A549 (cell line): Measurements from ENCODE around the gene CDH1. TPM values are rescaled to one million over a fixed set of nuclear protein-coding genes. Genes with fewer than 3 reads are reported as not detected.

ENCODE experiments used
- ATAC-seq, 2 experiments: fragments of 200-7000 bp in 1 of 2; fragments of >200 bp in 1 of 2; cut with Nextera tagmentation in 1 of 2; cut with Tn5 transposase in 1 of 2; 3 replicates each; pipeline versions ENCODE4 v1.8.0 to v1.9.1; 2018 to 2020; ENCODE audit warnings: mild to moderate bottlenecking in 1 of 2, moderate library complexity in 1 of 2
- CTCF ChIA-PET: fragments of 300-600 bp; sonication (Branson Sonifier 250); formaldehyde crosslinking; extraction: SDS; loops from one replicate; lab custom pipeline; 2021; ENCODE audit warnings: antibody characterized with exemption, inconsistent platforms; lab: Yijun Ruan, JAX
- POLR2A ChIA-PET: fragments of 350-600 bp; formaldehyde crosslinking; extraction: SDS; loops from one replicate; lab custom pipeline; 2021; ENCODE audit warnings: antibody characterized with exemption, inconsistent platforms; lab: Yijun Ruan, JAX
- DNase-seq, 2 experiments: peaks; one replicate each; pipeline versions ENCODE4 v3.0.0 to v3.0.0-alpha.2; 2011 to 2016; ENCODE audit warnings: low read depth in 1 of 2, low spot score in 1 of 2
- FAIRE-seq: peaks from 2 replicates; lab custom pipeline; 2011; peaks lifted over from hg19 to GRCh38; lab: Jason Lieb, UNC
- H3K27ac ChIP-seq, 2 experiments: fragments of >200 bp; sonication (Bioruptor Twin); formaldehyde crosslinking; 3 replicates each; pipeline ENCODE4 v1.5.1; 2016 to 2017
- H3K4me1 ChIP-seq: fragments of >200 bp; sonication (Bioruptor Twin); formaldehyde crosslinking; 3 replicates; pipeline ENCODE4 v1.6.1; 2016
- H3K4me2 ChIP-seq: fragments of >200 bp; sonication (Bioruptor Twin); formaldehyde crosslinking; 3 replicates; pipeline ENCODE4 v1.6.1; 2016
- H3K4me3 ChIP-seq: fragments of >200 bp; sonication (Bioruptor Twin); formaldehyde crosslinking; 3 replicates; pipeline ENCODE4 v1.5.1; 2016
- H3K9me3 ChIP-seq: fragments of >200 bp; sonication (Bioruptor Twin); formaldehyde crosslinking; 3 replicates; pipeline ENCODE4 v1.6.1; 2016
- BHLHE40 ChIP-seq: IDR thresholded peaks from 2 replicates; pipeline ENCODE4 v1.6.1; 2012; ENCODE audit warnings: low read depth, low read length, inconsistent platforms
- CBX2 ChIP-seq: fragments of 200-600 bp; sonication (generic); IDR thresholded peaks from 2 replicates; pipeline ENCODE4 v1.6.1; 2016; ENCODE audit warnings: low read depth, mild to moderate bottlenecking, borderline replicate concordance
- CHD2 ChIP-seq: fragments of 150-350 bp; IDR thresholded peaks from 2 replicates; pipeline ENCODE4 v1.6.1; 2014; ENCODE audit warnings: low read length; ENCODE audit not compliant: partially characterized antibody
- CHD4 ChIP-seq: fragments of 200-600 bp; sonication (generic); IDR thresholded peaks from 2 replicates; pipeline ENCODE4 v1.6.1; 2016; ENCODE audit warnings: antibody characterized with exemption, mild to moderate bottlenecking, borderline replicate concordance
- E2F6 ChIP-seq: IDR thresholded peaks from 2 replicates; pipeline ENCODE4 v1.6.1; 2012; ENCODE audit warnings: low read depth, borderline replicate concordance
- EP300 ChIP-seq, 2 experiments: fragments of >200 bp; sonication (Bioruptor Twin); formaldehyde crosslinking; IDR thresholded peaks; 2 replicates in 1 of 2; 3 replicates in 1 of 2; pipeline ENCODE4 v1.6.1; 2016 to 2017
- HES2 ChIP-seq: fragments of >200 bp; sonication (Bioruptor Twin); formaldehyde crosslinking; IDR thresholded peaks from 2 replicates; pipeline ENCODE4 v1.6.1; 2016
- HOXA7 ChIP-seq: fragments of 250-450 bp; sonication (Bioruptor Pico); IDR thresholded peaks from 2 replicates; pipeline ENCODE4 v1.5.0; 2020; ENCODE audit warnings: mild to moderate bottlenecking, moderate library complexity
- JUN ChIP-seq, 2 experiments: fragments of >200 bp; sonication (Bioruptor Twin); formaldehyde crosslinking; IDR thresholded peaks; 2 replicates in 1 of 2; 3 replicates in 1 of 2; pipeline ENCODE4 v1.6.1; 2016 to 2017
- MAZ ChIP-seq: fragments of 150-350 bp; IDR thresholded peaks from 2 replicates; pipeline ENCODE4 v1.6.1; 2014; ENCODE audit warnings: antibody characterized with exemption, low read depth, low read length, borderline replicate concordance
- MYC ChIP-seq: IDR thresholded peaks from 2 replicates; pipeline ENCODE4 v1.6.1; 2012; ENCODE audit warnings: mild to moderate bottlenecking, inconsistent platforms, low read length, improper control_type of control experiment, borderline replicate concordance
- NFE2L2 ChIP-seq: fragments of 150-350 bp; conservative IDR thresholded peaks from 2 replicates; pipeline ENCODE4 v1.6.1; 2014; ENCODE audit warnings: low read length
- POLR2A ChIP-seq: IDR thresholded peaks from 2 replicates; pipeline ENCODE4 v1.6.1; 2012; ENCODE audit warnings: mild to moderate bottlenecking, low read length
- RCOR1 ChIP-seq: fragments of 150-350 bp; IDR thresholded peaks from 2 replicates; pipeline ENCODE4 v1.6.1; 2014; ENCODE audit warnings: antibody characterized with exemption, low read length, low read depth
- REST ChIP-seq: fragments of 200-600 bp; sonication (generic); IDR thresholded peaks from 2 replicates; pipeline ENCODE4 v1.6.1; 2016; ENCODE audit warnings: antibody characterized with exemption, mild to moderate bottlenecking, moderate library complexity
- USF2 ChIP-seq: fragments of 450-650 bp; IDR thresholded peaks from 2 replicates; pipeline ENCODE4 v1.6.1; 2014; ENCODE audit warnings: antibody characterized with exemption
- ZC3H11A ChIP-seq: fragments of 450-650 bp; IDR thresholded peaks from 2 replicates; pipeline ENCODE4 v1.6.1; 2014; ENCODE audit warnings: antibody characterized with exemption, mild to moderate bottlenecking
- ZNF302 ChIP-seq: fragments of 250-450 bp; sonication (Bioruptor Pico); IDR thresholded peaks from 2 replicates; pipeline ENCODE4 v1.9.0; 2021; ENCODE audit warnings: inconsistent platforms, mild to moderate bottlenecking, moderate library complexity
- WGBS: methylation state at CpG from one replicate; pipeline ENCODE4 v1.1.6; 2017; ENCODE audit errors: missing lambda C conversion rate; 5-methylcytosine and 5-hydroxymethylcytosine counted together
- polyA plus RNA-seq, 4 experiments: library from polyadenylated mRNA; depleted of rRNA in 3 of 4; stranded (reverse); fragments of >200 nt; fragmentation: RNase III in 1 of 4; extraction: RNeasy Plus Mini Kit Qiagen cat#74134 plus additional on column Dnase treatment in 1 of 4; gene quantifications; 2 replicates in 3 of 4; 3 replicates in 1 of 4; pipeline ENCODE4 v1.2.3, GENCODE V29; 2011 to 2017

CDH1 gene
- polyA plus RNA-seq, 2 of the 4 experiments (the other 2 are of a cell fraction) = 6.0 to 24.5 TPM

- POLR2A ChIA-PET = no interaction called here
- H3K27ac ChIP-seq = no peak overlapping the region
- no peak for DNase-seq
- TF ChIP-seq REST = no peak
- no peak for TF ChIP-seq JUN (IDR thresholded peaks at IDR 0.05)
- TF ChIP-seq BHLHE40 = no peak
- TF ChIP-seq CHD4 = no peak
- TF ChIP-seq, all 56 proteins: peak for 0
- Histone ChIP-seq H3K4me1 (no peaks in the 10 kb centered on the region), H3K4me2 (no peak overlapping the region), H3K4me3 (no peak overlapping the region), H3K9me3 (no peaks in the 10 kb centered on the region)
- CTCF ChIA-PET = interaction anchor here (0.6 kb wide), 1 partner anchor 78 kb away, joined by 3 read pairs; the partner anchor contains the start of gene CDH1
- ATAC-seq = no peak
- WGBS = 98% methylated on average over 3 of the region's 3 CpGs
- FAIRE-seq = no peak
These were observed 77.4 kb downstream of the CDH1 start for GRCh38 chr16:68814516-68814915.

GRCh38 chr16:68823401-68824135 lies 86.5 kb downstream of the CDH1 start:
- no peak overlapping the region for H3K27ac ChIP-seq
- DNase-seq (no peak), FAIRE-seq (no peak), ATAC-seq (no peak)
- H3K4me3 ChIP-seq = no peak overlapping the region
- TF ChIP-seq RCOR1 = no peak
- ChIA-PET POLR2A (no interaction called here), CTCF (interaction anchor here (0.9 to 1.1 kb wide), 2 partner anchors 23 to 120 kb away, joined by 3 read pairs; no protein-coding TSS in a partner anchor)
- peaks cover 10% of the 10 kb centered on the region; the same call in 2 of the 3 replicates for H3K9me3 ChIP-seq
- WGBS = 85% methylated on average over 8 of the region's 8 CpGs
- no peak overlapping the region for H3K4me2 ChIP-seq
- H3K4me1 ChIP-seq = no peaks in the 10 kb centered on the region

GRCh38 chr16:68825427-68825826 lies 88.3 kb downstream of the CDH1 start:
- no peak overlapping the region for H3K4me3 ChIP-seq
- DNase-seq = no peak
- ATAC-seq = no peak
- TF ChIP-seq CBX2 = no peak
- no peak for TF ChIP-seq RCOR1
- TF ChIP-seq CHD4 = no peak
- TF ChIP-seq USF2 = no peak
- TF ChIP-seq REST = no peak
- no peak for TF ChIP-seq ZNF302 (CRISPR knock-in tag)
- TF ChIP-seq MAZ = no peak
- no peak for TF ChIP-seq HOXA7 (CRISPR knock-in tag)
- TF ChIP-seq CHD2 = no peak
- TF ChIP-seq E2F6 = no peak
- TF ChIP-seq EP300 (IDR thresholded peaks at IDR 0.05) = no peak
- TF ChIP-seq MYC = no peak
- no peak for TF ChIP-seq ZC3H11A
- no peak for TF ChIP-seq HES2
- TF ChIP-seq POLR2A = no peak
- TF ChIP-seq NFE2L2 = no peak
- TF ChIP-seq, all 56 proteins: peak for 0
- H3K4me2 ChIP-seq = no peak overlapping the region
- H3K9me3 ChIP-seq = peaks cover 10% of the 10 kb centered on the region; the same call in 2 of the 3 replicates
- ChIA-PET POLR2A (no interaction called here), CTCF (interaction anchor here (0.6 to 1.5 kb wide), 2 partner anchors 84 to 297 kb away, joined by 4 to 5 read pairs; no protein-coding TSS in a partner anchor)
- FAIRE-seq = no peak
- no peak overlapping the region for H3K27ac ChIP-seq
- no peaks in the 10 kb centered on the region for H3K4me1 ChIP-seq
